Activated T-cell treated with anti-CD3 and anti-CD28 coated beads for 1 hour (primary cell): Measurements from ENCODE around the gene CCL21.

Experiments
- DNase-seq: peaks from one replicate; pipeline ENCODE4 v3.0.0-alpha.2; 2020; ENCODE audit warnings: low read depth

The CCL21 gene

DNA sequence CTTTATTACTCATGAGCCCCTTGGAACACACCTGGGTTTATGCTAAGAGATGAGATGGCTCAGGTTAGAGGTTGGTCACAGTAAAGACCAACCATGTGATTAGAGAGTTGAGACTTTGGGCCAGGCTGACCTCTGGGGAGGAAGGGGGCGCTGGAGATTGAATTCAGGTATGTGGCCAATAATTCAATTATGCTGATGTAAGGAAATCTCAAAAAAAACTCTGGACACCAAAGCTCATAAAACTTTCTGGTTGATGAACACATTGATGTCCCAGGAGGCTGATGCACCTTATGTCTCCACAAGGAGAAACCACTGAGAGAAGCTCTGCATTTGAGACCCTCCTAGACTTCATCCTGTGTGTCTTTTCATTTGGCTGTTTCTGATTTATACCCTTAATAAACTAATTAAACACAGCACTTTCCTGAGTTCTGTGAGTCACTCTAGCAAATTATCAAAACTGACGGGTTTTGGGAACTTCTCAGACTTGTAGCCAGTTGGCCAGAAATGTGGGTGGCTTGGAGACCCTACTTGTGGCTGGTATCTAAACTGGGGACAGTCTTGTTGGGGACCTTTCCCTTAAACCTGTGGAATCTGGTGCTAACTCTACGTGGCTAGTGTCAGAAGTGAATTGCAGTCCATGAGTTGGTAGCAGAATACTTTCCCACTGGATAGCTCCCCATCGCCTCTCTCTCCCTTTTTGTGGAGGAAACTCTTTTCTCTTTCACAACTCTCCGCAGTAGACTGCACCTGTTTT, 40.0 kb downstream of the CCL21 start:
- DNase-seq, result no peak

- peak; percentile 85 for DNase-seq
Observed at GRCh38 chr9:34665381-34666250, 44.3 kb downstream of the CCL21 start.

GRCh38 chr9:34665067-34665380, 44.9 kb downstream of the CCL21 start:
- no peak for DNase-seq

DNA sequence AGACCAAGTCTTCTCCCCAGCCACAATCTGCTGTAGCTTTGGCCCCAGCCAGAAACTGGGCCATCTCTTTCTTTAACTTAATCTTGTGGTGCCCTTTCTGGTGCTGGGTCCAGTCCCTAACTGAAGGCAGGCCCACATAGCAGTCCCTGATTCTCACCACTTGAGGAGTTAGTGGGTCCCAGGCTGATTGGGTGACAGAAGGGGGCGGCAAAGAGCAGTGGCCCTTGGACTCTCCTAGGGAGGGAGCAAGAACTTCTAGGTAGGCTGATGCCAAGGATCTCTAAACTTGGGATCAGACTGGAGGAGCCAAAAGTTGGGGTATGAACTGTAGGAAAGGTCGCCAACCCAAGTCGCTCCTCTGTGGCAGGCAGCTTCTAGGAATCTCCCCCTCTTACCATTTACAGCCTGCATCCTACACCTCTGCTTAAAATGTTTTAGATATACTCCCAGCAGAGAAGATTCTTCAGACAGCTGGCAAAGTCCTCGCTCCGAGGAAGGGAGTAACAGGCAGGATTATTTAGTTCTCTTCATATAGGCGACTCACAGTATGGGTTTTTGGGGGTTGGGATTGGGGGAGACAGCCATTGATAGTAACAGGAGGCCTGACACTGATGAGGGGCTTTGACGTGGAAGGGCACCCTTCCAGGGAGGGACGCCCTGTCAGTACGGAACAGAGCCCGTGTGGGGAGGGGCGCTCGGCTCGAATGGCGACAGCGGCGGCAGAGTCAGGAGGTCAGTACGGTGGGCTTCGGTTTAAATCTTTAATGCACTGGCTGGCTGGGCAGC, 45.5 kb downstream of the CCL21 start:
- DNase-seq, result peak; percentile 70

DNA sequence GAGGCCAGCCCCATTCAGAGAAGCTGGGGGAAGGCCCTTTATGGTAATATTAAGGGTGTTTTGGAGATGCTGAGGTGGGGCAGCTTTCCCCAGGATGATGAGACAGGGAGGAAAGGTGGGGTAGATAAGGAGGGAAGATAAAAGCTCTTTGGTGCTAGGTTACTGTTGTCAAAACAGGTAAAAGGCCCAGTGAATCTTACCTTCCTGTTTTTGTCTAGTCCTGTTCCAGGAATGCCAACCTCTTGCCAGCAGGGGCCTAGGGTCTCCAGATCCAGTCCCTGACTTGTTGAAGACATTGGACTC, 46.7 kb downstream of the CCL21 start:
- no peak for DNase-seq

- no peak for DNase-seq
Observed at GRCh38 chr9:34662526-34663302, 47.2 kb downstream of the CCL21 start, which contains the start of gene CCL27. Gene CCL27 (minus strand): TSS chr9:34662657. CDS start chr9:34662633, 24 bp downstream.

- DNase-seq, result no peak
Observed at GRCh38 chr9:34659592-34660253, 50.2 kb downstream of the CCL21 start.
